ENCODE data around the gene DHX40. TPM values are rescaled to one million over a fixed set of nuclear protein-coding genes. Genes with fewer than 3 reads are reported as not detected.
"Not testable (repeated sequence)": the region's sequence is repeated elsewhere in the genome, so short reads cannot be mapped to it uniquely, and the experiment has no call there.

The DHX40 gene
- total and polyA plus RNA-seq, 8 donors = 14.0 to 109 (median 23.0) TPM

DNA sequence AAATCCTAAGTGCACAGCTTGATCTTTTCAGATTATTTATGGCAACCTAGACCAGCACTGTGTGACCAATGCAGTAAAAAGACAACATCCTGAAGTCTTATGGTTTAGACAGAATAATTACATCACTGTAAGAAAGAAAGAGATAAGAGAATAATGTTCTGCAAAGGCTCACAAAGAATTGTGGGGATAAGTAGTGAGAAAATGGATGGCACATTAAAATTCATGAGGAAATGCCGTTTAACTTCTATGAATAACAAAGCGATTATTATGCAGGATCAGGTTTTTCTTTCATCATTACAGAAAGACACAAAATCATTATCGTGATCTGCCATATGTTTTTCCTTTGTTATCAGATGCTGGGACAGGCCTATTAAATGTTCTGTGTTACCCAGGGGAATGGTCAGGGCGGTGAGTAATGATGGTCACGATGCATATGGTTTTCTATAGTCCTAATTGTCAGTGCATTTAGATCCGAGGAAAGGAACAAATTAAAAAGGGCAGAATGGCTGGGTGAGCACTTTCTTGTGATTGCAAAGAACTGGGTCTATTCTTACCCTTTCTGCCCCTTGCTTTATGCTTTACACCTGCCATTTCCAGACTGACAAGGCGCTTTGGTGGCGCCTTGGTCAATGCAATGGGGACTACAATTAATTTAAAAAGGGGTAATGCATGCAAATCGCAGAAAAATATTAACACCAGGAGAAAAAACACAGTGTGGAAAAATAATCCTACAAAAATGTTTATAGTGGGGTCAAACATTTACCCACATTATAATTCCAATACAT, 18.1 kb upstream of the DHX40 start:
- intact Hi-C loops (cut with DNase I; ENCODE audit: low total_unique reads) = no loop called here
- H3K4me1 ChIP-seq = no peaks in the 10 kb centered on the region
- WGBS, 5 donors = 78 to 85% (median 79%) methylated on average over 9 of the region's 9 CpGs
- H3K27ac ChIP-seq = no peak overlapping the region
- no peaks in the 10 kb centered on the region for H3K27me3 ChIP-seq
- no peaks in the 10 kb centered on the region for H3K9me3 ChIP-seq
- H3K36me3 ChIP-seq = no peaks in the 10 kb centered on the region
- no peak for TF ChIP-seq POLR2A (IDR thresholded peaks at IDR 0.05)
- no peak for TF ChIP-seq EP300 (IDR thresholded peaks at IDR 0.05)
- no peak for TF ChIP-seq POLR2AphosphoS5 (IDR thresholded peaks at IDR 0.05)
- no peak for TF ChIP-seq CTCF (IDR thresholded peaks at IDR 0.05)
- H3K4me3 ChIP-seq = no peak overlapping the region
- DNase-seq = no peak

DNA sequence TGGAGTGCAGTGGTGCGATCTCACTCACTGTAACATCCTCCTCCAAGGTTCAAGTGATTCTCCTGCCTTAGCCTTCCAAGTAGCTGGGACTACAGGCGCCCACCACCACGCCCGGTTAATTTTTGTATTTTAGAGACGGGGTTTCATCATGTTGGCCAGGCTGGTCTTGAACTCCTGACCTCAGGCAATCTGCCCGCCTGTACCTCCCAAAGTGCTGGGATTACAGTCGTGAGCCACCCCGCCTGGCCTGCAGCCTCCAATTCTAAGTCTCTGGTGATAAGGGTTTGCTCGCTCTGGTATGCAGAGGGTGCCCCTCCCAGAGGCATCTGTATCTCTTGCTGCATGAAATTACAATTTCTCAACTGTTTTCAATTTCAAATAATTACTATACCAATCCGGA, 16.4 kb upstream of the DHX40 start:
- H3K27ac ChIP-seq; H3K4me1 ChIP-seq; H3K9me3 ChIP-seq; H3K27me3 ChIP-seq; DNase-seq; intact Hi-C loops (cut with DNase I; ENCODE audit: low total_unique reads); H3K36me3 ChIP-seq; H3K4me3 ChIP-seq: not testable (repeated sequence)
- WGBS, 5 donors = 64 to 78% (median 70%) methylated on average over 10 of the region's 10 CpGs

GRCh38 chr17:59550703-59551102, 14.7 kb upstream of the DHX40 start:
- Histone ChIP-seq H3K27ac (no peak overlapping the region), H3K9me3 (no peaks in the 10 kb centered on the region), H3K27me3 (no peaks in the 10 kb centered on the region), H3K36me3 (no peaks in the 10 kb centered on the region), H3K4me1 (no peaks in the 10 kb centered on the region), H3K4me3 (no peak overlapping the region)
- no peak for TF ChIP-seq POLR2A (IDR thresholded peaks at IDR 0.05)
- TF ChIP-seq POLR2AphosphoS5 (IDR thresholded peaks at IDR 0.05) = no peak
- TF ChIP-seq EP300 (IDR thresholded peaks at IDR 0.05) = no peak
- TF ChIP-seq CTCF (IDR thresholded peaks at IDR 0.05) = no peak
- no peak for DNase-seq
- intact Hi-C loops (cut with DNase I; ENCODE audit: low total_unique reads) = no loop called here
- WGBS, 5 donors = 92 to 99% (median 96%) methylated on average over 2 to 4 of the region's 4 CpGs

GRCh38 chr17:59558039-59558438, 7.4 kb upstream of the DHX40 start:
- H3K4me1 ChIP-seq = no peaks in the 10 kb centered on the region
- WGBS, 5 donors = 67 to 81% (median 77%) methylated on average over 7 of the region's 7 CpGs
- H3K27ac ChIP-seq = no peak overlapping the region
- no peak for DNase-seq
- no peak overlapping the region for H3K4me3 ChIP-seq
- no peaks in the 10 kb centered on the region for H3K9me3 ChIP-seq
- TF ChIP-seq EP300 (IDR thresholded peaks at IDR 0.05) (no peak), CTCF (IDR thresholded peaks at IDR 0.05) (no peak), POLR2A (IDR thresholded peaks at IDR 0.05) (no peak), POLR2AphosphoS5 (IDR thresholded peaks at IDR 0.05) (no peak)
- H3K27me3 ChIP-seq = no peaks in the 10 kb centered on the region
- H3K36me3 ChIP-seq = no peaks in the 10 kb centered on the region
- intact Hi-C loops (cut with DNase I; ENCODE audit: low total_unique reads) = no loop called here

GRCh38 chr17:59558953-59559352, 6.5 kb upstream of the DHX40 start:
- H3K27ac ChIP-seq = no peak overlapping the region
- intact Hi-C loops (cut with DNase I; ENCODE audit: low total_unique reads) = no loop called here
- H3K27me3 ChIP-seq = no peaks in the 10 kb centered on the region
- H3K36me3 ChIP-seq = no peaks in the 10 kb centered on the region
- DNase-seq = peak in 1 of 2 donors; percentile 23
- no peaks in the 10 kb centered on the region for H3K4me1 ChIP-seq
- no peaks in the 10 kb centered on the region for H3K9me3 ChIP-seq
- H3K4me3 ChIP-seq = no peak overlapping the region
- TF ChIP-seq EP300 (IDR thresholded peaks at IDR 0.05) (no peak), CTCF (IDR thresholded peaks at IDR 0.05) (peak in 1 of 7 experiments; percentile 8)
